HG03354 (cell line): Measurements from ENCODE around the gene BUD23.
"Not testable (repeated sequence)": the region's sequence is repeated elsewhere in the genome, so short reads cannot be mapped to it uniquely, and the experiment has no call there.

Experiments used
- ATAC-seq: cut with Tn5 transposase; IDR thresholded peaks from one replicate; pipeline ENCODE4 v1.9.1; 2021; ENCODE audit warnings: mild to moderate bottlenecking; ENCODE audit not compliant: unreplicated experiment, poor library complexity, severe bottlenecking

The BUD23 gene

GRCh38 chr7:73683056-73683787, at the start of gene BUD23, which contains the start of gene DNAJC30:
Gene BUD23, plus strand, starts transcription at chr7:73683597. Its CDS starts 29 bp downstream, at chr7:73683626.
Gene DNAJC30, minus strand, starts transcription at chr7:73683453. Its CDS starts 30 bp downstream, at chr7:73683423.
- ATAC-seq = peak; percentile 92

- no peak for ATAC-seq
Observed at GRCh38 chr7:73633844-73634243, 49.6 kb upstream of the BUD23 start.

- ATAC-seq = no peak
Observed at GRCh38 chr7:73635428-73636200, 47.8 kb upstream of the BUD23 start.

- ATAC-seq = no peak
Observed at GRCh38 chr7:73638911-73639310, 44.5 kb upstream of the BUD23 start.

GRCh38 chr7:73642834-73643233, 40.6 kb upstream of the BUD23 start:
- no peak for ATAC-seq

- ATAC-seq = no peak
Observed at GRCh38 chr7:73644688-73645286, 38.6 kb upstream of the BUD23 start.

- ATAC-seq = no peak
Observed at GRCh38 chr7:73645643-73646174, 37.7 kb upstream of the BUD23 start.

- ATAC-seq = no peak
Observed at GRCh38 chr7:73646785-73647724, 36.3 kb upstream of the BUD23 start.

- ATAC-seq = no peak
Observed at GRCh38 chr7:73647725-73648592, 35.4 kb upstream of the BUD23 start.

- ATAC-seq = no peak
Observed at GRCh38 chr7:73648593-73649332, 34.6 kb upstream of the BUD23 start.

- no peak for ATAC-seq
Observed at GRCh38 chr7:73649576-73649975, 33.8 kb upstream of the BUD23 start.

- no peak for ATAC-seq
Observed at GRCh38 chr7:73650524-73650923, 32.9 kb upstream of the BUD23 start.

- no peak for ATAC-seq
Observed at GRCh38 chr7:73652541-73652949, 30.9 kb upstream of the BUD23 start.

- not testable (repeated sequence) for ATAC-seq
Observed at GRCh38 chr7:73655309-73655708, 28.1 kb upstream of the BUD23 start.

- no peak for ATAC-seq
Observed at GRCh38 chr7:73659983-73660382, 23.4 kb upstream of the BUD23 start.

GRCh38 chr7:73660594-73660993, 22.8 kb upstream of the BUD23 start:
- ATAC-seq = not testable (repeated sequence)

- ATAC-seq = no peak
Observed at GRCh38 chr7:73663033-73663432, 20.4 kb upstream of the BUD23 start.
